Right ventricle myocardium inferior (tissue), 1 donor: ENCODE data around the gene TMEM258. TPM values are rescaled to one million over a fixed set of nuclear protein-coding genes. Genes with fewer than 3 reads are reported as not detected.

ENCODE experiments used
- ATAC-seq: fragments of 200-7000 bp; cut with Tn5 transposase; one replicate; pipeline ENCODE4 v1.9.1; 2020; ENCODE audit warnings: mild to moderate bottlenecking, moderate library complexity
- DNase-seq: peaks from one replicate; pipeline ENCODE4 v3.0.0; 2021; ENCODE audit errors: missing footprints
- intact Hi-C: fragments of 100-400 bp; cut with DNase I; formaldehyde crosslinking; loops from one replicate; pipeline ENCODE4 v1.11.0; 2022
- total RNA-seq: library from RNA; stranded (reverse); fragmentation: NEBNext Ultra II Directional; extraction: Animal tissue kit (Norgen Biotek cat#: 25700); gene quantifications from one replicate; pipeline ENCODE4 v1.2.1, GENCODE V29; 2021
- donor health status: DM: no; HTN: yes; CAD: no; lungs with severe emphysema.

Gene TMEM258
- total RNA-seq, 1 donor from 2014 or later: 130 TPM

DNA sequence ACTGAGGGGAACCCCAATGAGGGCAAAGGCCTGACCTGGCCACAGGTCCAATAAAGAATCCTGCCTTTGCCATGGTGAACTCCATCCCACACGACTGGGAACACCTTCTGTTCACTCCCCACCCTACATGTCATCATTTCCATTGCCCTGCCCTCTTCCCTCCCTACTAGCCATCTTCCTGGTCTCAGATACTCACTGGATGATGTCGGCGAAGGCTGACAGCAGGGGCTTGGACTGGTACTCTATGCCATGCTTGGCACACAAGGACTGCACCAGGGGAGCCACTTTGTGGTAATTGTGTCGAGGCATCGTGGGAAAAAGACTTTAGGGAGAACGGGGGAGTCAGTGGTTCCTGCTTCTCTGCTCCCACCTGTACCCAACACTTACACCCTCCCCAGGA lies 10.2 kb upstream of the TMEM258 start:
- intact Hi-C loops: no loop called here
- DNase-seq (no peak), ATAC-seq (no peak)

DNA sequence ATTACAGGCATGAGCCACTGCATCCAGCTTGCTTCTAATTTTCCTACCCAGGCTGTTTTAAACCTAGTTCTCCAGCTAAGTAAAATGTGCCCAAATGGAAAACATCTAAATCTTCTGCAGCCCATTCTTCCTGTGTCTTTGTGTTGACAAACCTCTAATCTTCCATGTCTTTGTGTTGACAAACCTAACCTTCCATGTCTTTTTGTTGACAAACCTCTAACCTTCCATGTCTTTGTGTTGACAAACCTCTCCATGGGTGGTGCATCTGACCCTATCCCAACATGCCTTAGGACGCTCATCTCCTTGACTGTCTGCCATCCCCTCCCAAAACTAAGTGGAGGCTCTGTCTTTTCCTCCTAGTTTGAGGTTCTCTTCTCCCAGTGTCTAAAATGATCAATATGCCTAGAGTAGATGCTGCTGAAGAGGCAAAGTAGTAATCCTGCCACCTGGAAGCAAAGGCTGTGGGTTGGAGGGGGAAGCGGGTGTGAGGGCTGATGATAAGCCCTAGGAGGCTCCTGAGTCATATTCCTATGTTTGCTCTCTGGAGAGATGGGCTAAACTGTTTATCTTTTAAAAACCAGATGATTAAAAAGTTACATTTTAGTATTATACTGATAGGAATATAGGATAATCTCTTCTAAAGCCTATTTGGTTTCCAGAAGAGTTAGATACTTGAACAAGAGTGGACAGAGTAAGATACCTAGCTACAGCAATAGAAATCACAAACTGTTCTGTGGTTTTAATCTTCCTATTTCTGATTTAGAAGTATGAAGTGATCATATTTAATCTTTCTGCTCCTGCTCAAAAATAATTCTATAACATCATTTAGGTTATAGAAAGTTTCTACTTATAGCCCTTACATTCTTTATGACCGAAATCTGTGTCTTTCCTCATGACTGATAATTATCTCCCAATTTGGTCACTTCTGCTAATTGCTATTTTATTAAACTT lies 8.2 kb upstream of the TMEM258 start:
- ATAC-seq: no peak
- intact Hi-C loops: no loop called here
- DNase-seq: no peak

DNA sequence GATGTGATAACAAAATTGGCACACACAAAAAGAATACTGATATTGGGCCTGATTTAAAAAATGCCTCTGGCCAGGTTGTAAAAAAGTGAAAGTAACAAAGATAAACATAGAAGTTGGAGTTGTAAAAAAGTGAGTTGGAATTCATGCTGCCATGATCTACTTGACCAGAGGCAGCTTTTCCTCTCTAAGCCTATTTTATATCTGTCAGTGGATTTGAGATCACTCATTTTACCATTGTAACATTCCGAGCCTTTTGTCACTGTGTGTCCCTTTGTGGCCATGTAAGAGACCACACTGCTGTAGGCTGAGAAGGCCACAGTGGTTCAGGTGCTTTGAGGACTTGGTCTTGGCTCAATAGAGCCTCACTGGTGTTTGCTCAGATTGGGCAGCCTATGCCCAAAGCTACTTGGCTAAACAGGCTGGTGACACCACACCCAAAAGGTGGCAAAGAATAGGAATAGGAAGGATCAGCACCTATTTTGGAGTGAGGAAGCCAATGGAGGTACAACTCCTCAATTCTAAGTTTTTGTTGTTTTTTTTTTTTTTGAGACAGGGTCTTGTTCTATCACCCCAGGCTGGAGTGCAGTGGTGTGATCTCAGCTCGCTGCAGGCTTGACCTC lies 7.4 kb upstream of the TMEM258 start:
- no peak for DNase-seq
- ATAC-seq: no peak
- intact Hi-C loops: loop anchor here (5.0 kb wide), 1 partner anchor 148 kb away; no protein-coding TSS in a partner anchor

DNA sequence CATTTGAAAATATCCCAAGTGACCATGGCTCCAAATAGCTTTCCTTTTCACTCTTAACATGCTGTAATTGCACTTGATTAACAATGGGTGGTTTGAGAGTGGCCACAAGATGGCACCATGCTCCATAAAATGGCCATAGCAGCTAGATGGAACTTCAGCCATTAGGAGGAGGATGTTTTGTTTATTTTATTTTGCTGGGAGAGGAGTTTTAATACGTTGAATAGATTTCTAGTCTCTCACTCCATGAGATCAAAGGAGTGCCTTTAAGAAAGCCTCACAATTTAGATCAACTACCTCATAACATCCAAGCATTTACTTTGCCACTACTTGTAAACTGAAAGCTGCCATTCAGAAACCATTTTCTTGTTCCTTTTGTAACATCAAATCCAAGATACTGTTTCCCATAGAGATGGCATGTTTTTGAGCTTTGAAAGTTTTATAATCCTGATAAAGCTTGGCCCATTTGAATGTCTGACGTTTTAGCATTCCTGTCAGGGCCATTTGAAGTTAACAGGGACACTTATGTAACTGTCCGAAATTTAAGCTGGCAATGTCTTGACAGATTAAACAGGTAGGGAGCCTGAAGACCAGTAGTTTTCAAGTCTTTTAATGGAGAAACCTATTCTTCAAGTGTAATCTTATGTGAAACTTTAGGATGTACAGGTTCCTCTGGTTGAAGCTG lies 5.0 kb upstream of the TMEM258 start:
- ATAC-seq (peak; percentile 43), DNase-seq (no peak)
- intact Hi-C loops: loop anchor here (1.0 to 5.0 kb wide), 4 partner anchors 73 to 285 kb away; no protein-coding TSS in a partner anchor

DNA sequence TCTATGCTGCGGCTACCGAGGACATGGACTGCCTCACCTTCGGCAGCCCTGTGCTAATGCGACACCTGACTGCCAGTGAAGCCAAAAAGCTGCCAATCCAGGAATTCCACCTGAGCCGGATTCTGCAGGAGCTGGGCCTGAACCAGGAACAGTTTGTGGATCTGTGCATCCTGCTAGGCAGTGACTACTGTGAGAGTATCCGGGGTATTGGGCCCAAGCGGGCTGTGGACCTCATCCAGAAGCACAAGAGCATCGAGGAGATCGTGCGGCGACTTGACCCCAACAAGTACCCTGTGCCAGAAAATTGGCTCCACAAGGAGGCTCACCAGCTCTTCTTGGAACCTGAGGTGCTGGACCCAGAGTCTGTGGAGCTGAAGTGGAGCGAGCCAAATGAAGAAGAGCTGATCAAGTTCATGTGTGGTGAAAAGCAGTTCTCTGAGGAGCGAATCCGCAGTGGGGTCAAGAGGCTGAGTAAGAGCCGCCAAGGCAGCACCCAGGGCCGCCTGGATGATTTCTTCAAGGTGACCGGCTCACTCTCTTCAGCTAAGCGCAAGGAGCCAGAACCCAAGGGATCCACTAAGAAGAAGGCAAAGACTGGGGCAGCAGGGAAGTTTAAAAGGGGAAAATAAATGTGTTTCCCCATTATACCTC lies 3.6 kb upstream of the TMEM258 start:
- intact Hi-C loops: loop anchor here (2.0 to 5.0 kb wide), 3 partner anchors 75 to 151 kb away; no protein-coding TSS in a partner anchor
- DNase-seq (no peak), ATAC-seq (no peak)

DNA sequence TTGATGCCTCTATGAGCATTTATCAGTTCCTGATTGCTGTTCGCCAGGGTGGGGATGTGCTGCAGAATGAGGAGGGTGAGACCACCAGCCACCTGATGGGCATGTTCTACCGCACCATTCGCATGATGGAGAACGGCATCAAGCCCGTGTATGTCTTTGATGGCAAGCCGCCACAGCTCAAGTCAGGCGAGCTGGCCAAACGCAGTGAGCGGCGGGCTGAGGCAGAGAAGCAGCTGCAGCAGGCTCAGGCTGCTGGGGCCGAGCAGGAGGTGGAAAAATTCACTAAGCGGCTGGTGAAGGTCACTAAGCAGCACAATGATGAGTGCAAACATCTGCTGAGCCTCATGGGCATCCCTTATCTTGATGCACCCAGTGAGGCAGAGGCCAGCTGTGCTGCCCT lies 3.1 kb upstream of the TMEM258 start:
- ATAC-seq (no peak), DNase-seq (peak; percentile 26)

DNA sequence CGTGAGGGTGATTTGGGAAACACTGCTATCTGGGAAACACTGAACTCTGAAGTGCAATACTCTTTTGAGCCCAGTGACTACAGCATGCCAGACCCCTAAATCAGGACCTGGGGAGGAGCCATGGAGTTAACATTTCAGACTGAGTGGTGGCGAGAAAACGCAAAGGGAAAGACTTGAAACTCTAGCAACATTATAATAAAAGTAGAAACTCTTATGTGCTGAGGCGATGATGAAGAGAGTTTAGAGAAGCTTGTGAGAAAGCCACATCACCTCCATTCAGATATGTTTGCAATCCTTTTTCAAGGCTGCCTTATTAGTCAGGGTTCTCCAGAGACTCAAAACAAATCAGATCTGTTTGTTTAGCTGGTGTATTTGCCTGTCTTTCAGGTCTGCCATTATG lies 2.2 kb upstream of the TMEM258 start:
- intact Hi-C loops: no loop called here
- ATAC-seq (no peak), DNase-seq (no peak)

More for the DNA sequence above, 3.1 kb upstream of the TMEM258 start:
- intact Hi-C loops: loop anchor here (5.0 kb wide), 1 partner anchor 152 kb away; no protein-coding TSS in a partner anchor

DNA sequence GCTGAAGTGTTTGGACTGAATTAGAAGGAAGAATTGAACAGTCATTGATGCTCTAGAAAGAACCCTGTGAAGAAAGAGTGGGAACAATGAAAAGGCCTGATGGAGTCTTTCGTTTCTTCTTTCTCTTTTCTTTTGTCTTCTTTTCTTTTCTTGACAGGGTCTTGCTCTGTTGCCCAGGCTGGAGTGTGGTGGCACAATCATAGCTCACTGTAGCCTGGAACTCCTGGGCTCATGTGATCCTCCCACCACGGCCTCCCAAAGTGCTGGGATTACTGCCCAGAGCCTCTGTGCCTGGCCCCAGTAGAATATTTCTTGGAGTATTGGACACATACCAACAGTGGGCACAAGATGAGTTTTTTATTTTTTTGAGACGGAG lies 1.4 kb upstream of the TMEM258 start:
- DNase-seq (no peak), ATAC-seq (no peak)

DNA sequence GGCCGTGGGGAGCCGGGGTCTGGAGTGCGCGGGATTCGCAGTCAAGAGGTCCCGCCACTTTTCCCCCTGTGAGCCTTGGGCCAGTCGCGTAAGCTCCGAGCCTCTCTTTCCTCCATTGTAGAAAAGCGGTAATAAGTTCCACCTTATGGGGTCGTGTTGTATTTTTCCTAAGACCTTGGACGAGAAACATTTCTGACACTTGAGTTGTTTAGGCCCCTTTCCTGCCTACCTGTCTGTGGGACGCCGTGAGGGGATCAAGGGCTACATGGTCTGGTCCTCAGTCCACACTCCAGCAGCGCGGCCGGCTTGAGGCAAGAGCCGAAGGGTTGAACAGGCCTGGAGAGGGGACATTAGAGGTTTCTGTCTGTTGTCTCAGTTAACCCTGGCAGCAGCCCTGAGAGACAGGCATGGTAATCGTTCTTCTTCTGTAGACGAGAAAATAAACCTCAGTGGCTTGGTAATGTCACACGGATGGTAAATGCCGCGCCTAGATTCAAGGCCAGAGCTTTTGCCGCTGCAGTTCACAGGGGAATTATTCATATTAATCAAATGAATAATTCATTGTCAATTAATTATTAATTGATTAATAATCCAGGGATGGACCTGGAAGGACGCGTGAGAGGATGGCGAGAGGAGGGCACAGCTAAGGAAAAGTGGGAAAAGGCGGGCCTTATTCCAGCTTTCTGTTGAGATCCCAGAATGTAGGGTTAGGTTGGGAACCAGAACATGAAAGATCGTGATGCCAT lies 857 bp upstream of the TMEM258 start:
- ATAC-seq: no peak
- intact Hi-C loops: loop anchor here (2.0 kb wide), 2 partner anchors 290 to 316 kb away; no protein-coding TSS in a partner anchor
- DNase-seq: no peak

More for the DNA sequence above, 1.4 kb upstream of the TMEM258 start:
- intact Hi-C loops: loop anchor here (2.0 kb wide), 2 partner anchors 289 to 315 kb away; no protein-coding TSS in a partner anchor

DNA sequence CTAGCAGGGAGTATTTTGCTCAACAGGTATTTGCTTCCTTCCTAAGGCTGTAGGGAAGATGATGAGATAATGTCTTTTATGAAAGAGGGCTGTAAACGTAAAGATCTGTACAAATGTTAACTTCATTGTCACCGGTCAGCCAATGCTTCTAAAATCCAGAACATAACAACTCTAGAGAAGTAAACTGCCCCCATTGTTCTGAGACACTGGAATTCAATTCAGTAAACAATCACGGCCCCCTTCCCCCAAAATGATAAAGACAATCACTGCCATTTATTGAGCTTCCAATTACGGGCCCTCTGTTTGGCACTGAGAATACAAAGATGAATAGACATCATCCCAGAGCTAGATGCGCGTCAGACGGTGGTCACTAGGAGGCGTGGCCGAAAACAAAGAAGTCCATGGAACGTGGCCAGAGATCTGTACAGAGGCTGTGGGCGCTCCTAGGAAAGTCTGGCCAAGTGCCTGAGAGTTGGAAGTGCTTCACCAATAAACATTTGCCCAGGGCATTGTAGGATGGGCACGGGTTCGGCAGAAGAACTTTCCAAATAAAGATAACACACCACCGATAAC lies 576 bp downstream of the TMEM258 start:
- ATAC-seq: peak; percentile 26
- peak; percentile 70 for DNase-seq
- intact Hi-C loops: loop anchor here (2.0 kb wide), 2 partner anchors 291 to 317 kb away; no protein-coding TSS in a partner anchor

DNA sequence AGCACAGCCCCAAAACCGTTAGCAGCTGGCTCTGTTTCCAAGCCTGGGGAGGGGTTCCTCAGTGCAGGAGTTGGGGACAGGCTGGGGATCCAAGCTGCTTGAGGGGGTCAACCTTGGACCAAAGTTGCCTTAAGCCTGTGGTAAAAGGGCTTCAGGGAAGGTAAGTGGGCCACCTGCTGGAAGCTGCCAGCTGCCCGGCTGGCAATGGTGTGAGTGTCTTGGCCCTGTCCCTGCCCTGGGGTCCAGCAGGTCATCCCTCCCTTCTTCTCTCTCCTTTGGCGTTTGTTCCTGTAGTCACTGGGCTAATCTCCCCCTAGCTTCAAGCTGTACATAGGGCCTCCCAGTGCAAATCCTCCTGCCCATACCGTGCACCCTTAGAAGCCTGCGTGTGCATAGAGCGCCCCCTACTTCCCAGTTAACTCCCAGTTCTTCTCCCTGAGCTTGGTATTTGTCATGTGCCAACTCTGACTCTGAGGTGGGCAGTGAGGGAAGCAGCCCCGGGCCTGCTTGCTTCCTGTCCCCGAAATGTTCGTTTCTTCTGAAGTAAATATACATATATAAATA lies 4.4 kb downstream of the TMEM258 start:
- ATAC-seq (no peak), DNase-seq (peak; percentile 23)
- intact Hi-C loops: no loop called here

DNA sequence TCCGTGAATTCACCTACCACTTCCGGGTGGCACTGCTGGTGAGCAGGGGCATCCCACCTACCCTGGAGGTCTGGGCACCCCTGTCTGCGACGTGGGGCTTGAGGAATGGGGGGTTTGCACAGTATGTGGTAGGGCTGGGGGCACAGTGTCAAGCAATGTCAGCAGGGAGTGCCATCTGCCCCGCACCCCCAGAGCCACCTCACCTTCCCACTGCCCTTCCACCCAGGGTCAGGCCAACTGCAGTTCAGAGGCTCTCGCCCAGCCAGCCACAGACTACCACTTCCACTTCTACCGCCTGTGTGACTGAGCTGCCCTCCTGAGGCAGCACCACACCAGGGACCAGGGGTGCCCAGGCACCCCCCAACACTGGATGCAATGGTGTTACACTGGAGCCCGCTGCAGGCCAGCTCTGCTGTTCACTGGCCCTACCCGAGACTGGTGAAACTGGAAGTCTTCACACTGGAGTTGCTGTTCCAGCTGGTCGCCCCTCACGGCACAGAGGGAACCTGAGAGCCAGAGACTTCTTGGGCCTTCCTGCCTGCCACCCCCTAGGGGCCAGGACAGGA lies 6.5 kb downstream of the TMEM258 start:
- DNase-seq (peak; percentile 37), ATAC-seq (no peak)
- intact Hi-C loops: no loop called here

DNA sequence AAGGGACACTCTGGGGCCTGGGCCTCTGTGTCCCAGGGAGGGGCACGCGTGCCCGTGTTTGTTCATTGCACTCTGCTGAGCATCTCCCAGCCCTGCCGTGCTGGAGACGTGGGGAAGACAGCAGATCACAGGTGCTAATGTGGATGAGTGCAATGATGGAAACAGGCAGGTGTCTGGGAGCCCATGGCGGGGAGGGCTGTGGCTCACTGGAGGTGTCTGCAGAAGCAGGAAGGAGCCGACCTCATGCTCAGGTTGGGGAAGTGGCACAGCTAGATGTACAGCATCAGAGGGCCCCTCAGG lies 7.9 kb downstream of the TMEM258 start:
- DNase-seq: peak; percentile 34
- intact Hi-C loops: no loop called here
- ATAC-seq: no peak

DNA sequence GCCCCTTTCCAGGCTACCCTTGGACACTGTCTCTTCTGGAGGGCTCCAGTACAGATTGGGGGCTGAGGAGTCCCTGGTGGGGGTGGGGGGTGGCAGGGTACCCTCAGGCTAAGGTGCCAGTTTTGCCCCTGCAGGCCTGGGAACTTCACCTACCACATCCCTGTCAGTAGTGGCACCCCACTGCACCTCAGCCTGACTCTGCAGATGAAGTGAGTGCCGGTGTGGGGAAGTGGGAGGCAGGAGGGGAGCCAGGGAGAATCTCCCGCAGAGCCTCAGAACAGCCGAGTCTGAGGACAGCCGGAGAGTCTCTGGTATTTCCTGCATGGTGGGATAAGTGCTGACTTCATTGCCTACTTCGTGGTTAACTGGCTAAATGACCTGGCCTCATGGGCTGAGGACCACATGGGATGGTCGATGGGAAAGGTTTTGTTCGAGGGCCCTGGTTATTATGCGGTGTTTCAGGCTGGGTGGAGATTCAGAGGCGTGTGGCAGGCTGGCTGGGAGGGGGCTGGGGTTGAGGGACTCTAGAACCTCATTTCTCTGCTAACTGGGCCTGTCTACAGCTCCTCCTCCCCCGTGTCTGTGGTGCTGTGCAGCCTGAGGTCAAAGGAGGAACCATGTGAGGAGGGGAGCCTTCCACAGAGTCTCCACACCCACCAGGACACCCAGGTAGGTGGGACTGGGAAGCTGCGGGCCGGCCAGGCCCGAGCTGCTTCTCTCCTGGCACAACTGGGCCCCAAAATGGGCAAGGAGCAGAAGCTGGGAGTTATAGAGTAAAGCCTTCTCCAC lies 8.5 kb downstream of the TMEM258 start:
- DNase-seq: no peak
- intact Hi-C loops: no loop called here

DNA sequence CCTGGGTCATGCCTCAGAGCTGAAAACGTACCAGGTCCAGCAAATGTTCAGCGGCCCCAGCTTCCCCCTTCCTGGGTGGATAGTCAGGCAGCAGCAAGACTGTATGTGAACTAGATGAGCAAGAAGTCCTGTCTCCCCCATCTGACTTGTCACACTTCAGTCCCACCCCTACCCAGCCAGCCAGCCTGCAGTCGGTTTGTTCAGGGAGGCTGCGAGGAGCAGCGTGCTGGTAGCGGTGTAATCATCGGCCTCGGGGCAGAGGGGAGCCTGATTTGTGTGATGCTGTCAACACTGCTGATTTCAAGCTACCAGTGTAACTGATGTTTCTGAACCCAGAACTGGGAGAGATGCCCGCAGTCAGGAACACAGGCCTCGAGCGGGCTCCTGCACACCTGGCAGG lies 9.6 kb downstream of the TMEM258 start:
- ATAC-seq (no peak), DNase-seq (peak; percentile 40)
- intact Hi-C loops: no loop called here

More for the DNA sequence above, 8.5 kb downstream of the TMEM258 start:
- no peak for ATAC-seq

DNA sequence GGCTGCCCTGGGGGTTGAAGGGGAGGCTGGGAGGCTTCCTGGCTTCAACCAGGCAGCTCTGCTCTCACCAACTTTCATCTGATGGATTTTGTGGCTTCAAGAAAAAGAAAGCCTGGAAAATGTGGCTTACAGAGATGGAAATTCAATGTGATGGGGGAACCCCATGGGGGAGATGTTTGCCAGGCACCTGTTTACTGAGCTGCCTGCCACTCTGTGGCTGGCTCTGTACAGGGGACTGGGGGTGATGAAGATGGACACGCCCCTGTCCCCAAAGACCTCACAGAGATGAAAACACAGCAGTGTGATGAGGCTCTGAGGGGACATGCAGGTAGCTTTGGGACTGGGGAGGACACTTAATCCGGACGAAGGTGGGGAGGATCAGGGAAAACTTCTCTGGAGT lies 10.1 kb downstream of the TMEM258 start:
- ATAC-seq: no peak
- peak; percentile 3 for DNase-seq
- intact Hi-C loops: no loop called here
